Stimulated activated naive CD4-positive, alpha-beta T cell treated with Interleukin-2 at 50 U/mL for 16 hours (primary cell): Measurements from ENCODE around the gene TMEM37.

ENCODE experiments used
- DNase-seq: peaks from one replicate; lab custom pipeline; 2025; lab: John Stamatoyannopoulos, UW

TMEM37 gene

DNA sequence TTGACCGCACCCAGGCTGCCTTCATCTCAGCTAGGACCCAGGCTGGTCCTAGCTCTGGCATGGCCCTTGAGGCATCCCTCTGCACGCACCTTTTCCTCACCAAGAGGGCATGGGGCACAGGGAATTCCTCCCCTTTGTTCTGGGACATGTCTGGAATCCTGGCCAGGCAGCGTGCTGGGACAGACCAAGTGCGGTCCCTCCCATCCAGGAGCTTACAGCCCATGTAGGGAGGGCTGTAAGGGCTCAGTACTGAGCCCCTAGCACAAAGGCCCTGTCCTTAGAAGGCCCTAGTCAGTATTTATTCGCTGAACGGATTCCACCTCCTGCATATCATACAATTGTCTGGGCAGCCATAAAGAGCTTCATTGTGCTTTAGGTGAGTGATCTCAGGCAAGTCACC is 3.0 kb downstream of the TMEM37 start:
- DNase-seq = no peak

DNA sequence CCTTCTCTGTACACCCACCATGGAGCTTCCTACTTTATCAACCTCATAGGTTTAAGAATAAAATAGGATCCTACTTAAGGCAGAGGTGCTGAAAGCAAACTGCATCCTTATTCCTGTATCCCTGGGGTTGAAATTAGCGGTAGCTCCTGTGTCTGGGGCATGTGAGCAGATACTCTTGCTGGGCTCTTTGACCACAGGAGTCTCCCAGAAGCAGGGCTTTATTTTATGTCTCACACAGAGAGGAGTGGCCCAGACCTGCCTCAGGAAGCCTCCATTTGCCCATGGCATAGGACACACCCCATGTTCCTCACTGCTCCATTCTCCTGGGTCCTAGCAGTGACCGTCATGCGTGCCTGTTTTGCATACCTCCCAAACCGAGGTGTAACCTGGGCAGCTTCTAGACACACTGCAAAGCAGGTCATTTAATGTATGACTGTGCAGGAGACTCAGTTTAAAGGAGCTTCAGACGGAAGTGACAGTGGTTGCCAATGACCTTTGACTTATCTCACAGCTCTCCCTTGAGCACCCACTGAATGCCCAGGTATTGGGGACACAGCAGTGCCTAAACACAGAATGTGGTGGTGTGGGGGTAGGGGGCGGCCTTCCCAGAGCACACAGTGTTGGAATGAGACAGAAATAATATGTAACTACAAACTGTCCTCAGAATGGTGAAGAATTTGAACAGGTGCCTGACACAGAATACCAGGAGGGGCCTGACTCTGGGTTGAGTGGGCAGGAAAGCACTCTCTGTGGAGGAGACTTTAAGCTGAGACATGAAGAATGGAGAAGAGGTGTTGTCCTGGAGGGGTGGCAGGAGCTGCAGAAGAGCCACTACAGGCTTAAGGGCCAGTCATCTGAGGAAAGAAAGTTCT is 3.7 kb downstream of the TMEM37 start:
- DNase-seq = no peak

- no peak for DNase-seq
These were observed 4.3 kb downstream of the TMEM37 start for GRCh38 chr2:119435953-119436297.

GRCh38 chr2:119436993-119437772 is 5.5 kb downstream of the TMEM37 start:
- no peak for DNase-seq

DNA sequence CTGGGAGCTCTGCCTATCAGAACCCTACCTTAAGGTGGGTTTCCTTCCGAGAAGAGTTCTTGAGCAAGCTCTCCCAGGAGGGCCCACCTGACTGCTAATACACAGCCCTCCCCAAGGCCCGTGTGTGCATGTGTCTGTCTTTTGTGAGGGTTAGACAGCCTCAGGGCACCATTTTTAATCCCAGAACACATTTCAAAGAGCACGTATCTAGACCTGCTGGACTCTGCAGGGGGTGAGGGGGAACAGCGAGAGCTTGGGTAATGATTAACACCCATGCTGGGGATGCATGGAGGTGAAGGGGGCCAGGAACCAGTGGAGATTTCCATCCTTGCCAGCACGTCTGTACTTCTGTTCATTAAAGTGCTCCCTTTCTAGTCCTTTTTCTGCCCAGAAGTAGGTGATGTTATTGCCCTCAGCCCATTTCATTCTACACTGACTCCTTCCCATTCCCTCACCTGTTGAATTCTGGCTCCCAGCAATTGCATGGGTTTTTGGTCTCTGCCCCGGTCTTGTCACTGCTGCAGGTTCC is 6.5 kb downstream of the TMEM37 start:
- no peak for DNase-seq

DNA sequence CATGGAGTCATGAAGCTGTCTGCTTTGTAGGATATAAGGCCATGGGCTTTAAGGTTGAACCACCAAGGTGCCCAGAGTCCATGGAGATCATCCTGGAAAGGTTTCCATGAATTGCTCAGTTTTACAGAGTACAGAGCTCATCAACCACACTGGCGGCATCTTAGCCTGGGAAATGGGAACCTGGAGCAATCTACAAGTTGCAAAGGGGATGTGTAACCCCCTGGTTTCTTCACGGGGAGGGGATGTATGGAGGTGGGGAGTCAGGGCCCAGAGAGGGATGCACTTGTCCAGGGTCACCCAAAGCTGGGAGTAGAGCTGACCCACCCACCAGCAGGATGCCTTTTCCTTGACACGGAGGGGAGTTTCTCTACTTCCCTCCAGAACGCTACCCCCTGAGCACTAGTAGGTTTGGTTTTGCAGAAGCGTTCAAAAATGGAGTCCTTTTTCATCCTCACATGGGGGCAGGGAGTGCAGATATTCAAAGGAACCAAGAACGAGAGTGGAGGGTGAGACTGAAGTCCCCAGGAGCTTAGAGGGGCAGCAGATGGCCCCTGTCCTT is 7.2 kb downstream of the TMEM37 start:
- no peak for DNase-seq

DNA sequence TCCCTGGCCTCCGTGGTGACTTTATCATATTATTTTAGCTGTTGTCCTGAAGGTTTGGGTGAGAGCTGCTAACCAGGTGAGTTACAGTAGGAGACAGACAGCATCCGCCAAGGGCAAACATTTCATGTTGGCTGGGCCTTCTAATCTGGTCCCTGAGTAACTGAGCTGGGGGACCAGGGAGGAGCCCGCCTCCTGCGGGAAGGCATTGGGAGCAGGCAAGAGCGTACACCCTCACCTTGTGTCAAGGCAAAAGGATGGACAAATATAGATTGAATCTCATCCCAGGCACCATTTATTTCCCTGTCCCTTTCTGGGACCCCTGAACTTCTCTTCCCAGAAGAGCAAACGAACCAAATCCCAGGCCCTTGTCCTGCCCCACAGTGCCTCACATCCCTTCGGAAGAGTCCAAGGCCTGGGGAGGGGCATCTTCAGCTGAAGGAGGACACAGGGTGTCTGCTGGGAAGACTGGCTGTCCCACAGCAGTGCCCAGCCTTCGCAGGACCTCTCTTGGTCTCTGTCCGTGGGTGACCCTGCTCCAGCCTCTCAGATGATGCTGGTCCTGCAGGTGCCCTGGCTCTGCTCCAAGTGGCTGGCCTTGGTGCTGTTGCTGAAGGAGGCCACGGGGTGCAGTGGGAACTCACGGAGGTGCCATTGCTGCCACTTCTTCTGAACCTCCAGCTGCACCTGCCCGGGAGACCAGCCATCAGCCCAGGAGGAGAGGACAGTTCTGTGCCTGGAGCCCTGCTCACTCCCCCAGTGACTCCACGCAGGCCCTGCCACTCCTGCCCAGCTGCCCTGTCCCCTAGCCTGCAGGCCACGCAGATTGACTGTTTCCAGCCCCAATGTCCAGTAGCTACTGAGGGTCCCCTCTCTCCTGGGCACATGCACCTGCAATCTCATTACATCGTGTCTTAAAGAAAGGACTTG is 8.2 kb downstream of the TMEM37 start:
- DNase-seq = no peak

GRCh38 chr2:119440501-119440870 is 8.8 kb downstream of the TMEM37 start:
- DNase-seq = no peak

- DNase-seq = no peak
These were observed 9.2 kb downstream of the TMEM37 start for GRCh38 chr2:119440873-119441272.

DNA sequence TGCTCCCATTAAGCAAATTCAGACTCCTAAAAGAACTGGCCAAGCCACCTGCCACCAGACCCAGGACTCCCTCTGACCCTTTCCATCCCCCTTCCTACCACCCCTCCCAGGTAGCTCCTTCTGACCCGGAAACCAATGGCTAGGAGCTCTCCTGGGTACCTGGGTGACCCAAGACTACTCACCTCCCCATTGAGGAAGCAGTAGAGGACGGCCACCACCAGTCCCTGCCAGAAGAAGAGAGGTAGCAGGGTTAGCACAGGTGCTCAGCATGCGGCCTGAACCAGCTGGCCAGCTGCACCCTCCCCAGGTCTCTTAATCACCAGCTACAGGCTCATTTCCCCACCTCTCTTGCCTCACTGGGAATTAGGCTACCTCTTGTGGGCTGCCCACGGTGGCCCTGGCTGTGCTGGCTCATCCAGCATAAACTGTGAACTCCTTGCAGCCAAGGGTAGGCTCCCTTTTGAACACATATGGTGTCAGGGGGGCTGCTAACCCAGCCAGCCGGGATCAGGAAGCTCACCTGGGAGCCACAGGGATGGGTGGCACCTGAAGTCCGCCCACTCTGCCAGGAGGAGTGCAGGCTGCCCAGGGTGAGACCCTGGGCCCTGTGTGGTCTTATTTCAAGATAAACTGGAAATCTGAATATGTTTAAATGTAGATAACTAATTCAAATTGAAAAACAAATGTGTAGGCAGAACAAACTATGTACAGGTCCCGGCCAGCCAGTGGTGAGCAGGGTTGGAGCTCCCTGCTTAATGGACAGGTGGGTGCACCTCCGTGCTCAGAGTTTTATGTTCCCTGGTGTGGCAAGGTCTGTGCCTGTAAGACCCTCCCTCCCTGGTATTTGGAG is 9.9 kb downstream of the TMEM37 start:
- DNase-seq = no peak

- DNase-seq = no peak
These were observed 10.6 kb downstream of the TMEM37 start for GRCh38 chr2:119442226-119442619.

DNA sequence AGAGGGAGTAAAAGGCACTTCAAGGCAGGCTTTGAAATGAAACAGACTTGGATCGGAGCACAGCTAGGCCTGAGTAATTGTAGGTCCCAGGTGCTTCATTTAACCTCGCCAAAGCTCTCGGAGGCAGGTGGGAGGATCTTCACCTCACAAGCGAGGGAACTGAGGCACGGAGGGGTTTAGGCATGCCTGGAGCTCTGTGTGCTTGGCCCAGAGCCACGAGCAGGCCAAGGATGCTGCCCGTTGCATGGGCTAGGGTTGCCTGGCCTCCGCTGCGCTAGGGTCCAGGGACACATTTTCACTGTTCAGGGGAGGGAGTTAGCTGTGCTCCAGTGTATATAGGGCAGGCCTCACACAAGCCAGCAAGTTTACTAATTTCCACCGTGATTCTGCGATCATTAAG is 11.2 kb downstream of the TMEM37 start:
- DNase-seq = no peak

GRCh38 chr2:119446037-119446436 is 14.4 kb downstream of the TMEM37 start:
- no peak for DNase-seq

- no peak for DNase-seq
These were observed 16.9 kb downstream of the TMEM37 start for GRCh38 chr2:119448427-119449141.

DNA sequence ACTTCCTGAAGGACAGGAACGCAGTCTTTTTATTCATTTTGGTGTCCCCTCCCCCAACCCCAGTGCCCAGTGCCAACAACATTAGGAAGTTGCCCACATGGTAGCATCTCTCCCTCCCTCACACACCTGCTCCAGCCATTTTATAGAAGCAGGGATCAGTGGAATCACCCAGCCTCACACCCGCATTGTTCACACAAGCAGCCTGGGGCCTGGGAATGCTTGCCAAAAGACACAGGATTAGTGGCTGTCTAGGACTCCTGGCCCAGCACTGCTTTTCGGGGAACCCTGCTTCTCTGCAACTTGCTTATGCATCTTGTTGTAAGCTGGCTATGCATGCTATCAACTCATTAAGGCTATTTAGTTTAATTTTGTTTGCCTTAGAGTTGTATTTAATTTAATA is 17.9 kb downstream of the TMEM37 start:
- DNase-seq = no peak

GRCh38 chr2:119451336-119452050 is 19.8 kb downstream of the TMEM37 start:
- no peak for DNase-seq

- no peak for DNase-seq
These were observed 22.4 kb downstream of the TMEM37 start for GRCh38 chr2:119453972-119454593.

- DNase-seq = no peak
These were observed 23.5 kb downstream of the TMEM37 start for GRCh38 chr2:119455066-119455718.

DNA sequence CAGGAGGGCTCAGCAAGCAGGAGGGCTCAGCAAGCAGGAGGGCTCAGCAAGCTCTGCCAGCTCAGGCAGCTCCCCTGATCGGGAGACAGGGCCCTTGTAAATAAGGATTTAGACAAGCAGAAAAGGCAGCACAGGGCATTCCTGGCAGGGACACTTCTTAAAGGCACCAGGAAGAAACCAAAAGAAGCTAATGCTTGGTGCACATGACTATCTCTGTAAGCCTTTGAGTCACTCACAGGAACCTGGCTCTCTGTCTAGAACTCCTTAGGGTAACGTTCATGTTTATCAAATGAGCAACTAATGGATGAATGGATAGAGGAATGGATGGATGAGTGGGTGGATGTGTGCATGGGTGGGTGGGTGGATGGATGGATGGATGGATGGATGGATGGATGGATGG is 28.4 kb downstream of the TMEM37 start:
- DNase-seq = no peak
